ENCODE results near the gene NUAK1. TPM values are rescaled to one million over a fixed set of nuclear protein-coding genes. Genes with fewer than 3 reads are reported as not detected.

NUAK1 gene
- total RNA-seq, 1 donor from 2014 or later: 7.6 TPM

DNA sequence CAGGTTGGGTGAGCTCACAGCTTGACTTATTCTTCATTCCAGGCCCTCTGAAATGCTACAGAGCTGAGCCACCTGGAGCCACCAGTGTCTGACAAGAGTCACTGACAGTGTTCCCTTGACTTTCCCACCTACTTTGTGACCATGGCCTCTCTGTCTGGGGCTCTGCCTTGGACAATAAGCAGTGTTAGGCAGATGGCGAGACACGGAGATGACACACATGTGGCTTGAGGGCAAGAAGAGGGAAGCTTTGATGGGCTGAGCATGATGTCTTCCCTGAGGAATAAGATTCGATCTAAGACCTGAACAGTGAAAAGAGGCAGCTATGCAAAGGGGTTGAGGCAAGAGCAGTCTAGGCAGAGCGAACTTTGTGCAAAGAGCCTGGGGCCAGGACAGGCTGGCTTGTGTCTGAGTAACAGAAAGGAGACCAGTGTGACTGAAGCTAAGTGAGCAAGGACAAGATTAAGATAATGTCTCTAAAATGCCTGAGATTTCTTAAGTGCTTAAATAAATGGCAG lies 105.5 kb downstream of the NUAK1 start:
- H3K27me3 ChIP-seq (ENCODE audit: control insufficient read depth, insufficient read depth, low read length): no peaks in the 10 kb centered on the region
- DNase-seq (ENCODE audit: low read depth): no peak
- TF ChIP-seq, protein P1, sequence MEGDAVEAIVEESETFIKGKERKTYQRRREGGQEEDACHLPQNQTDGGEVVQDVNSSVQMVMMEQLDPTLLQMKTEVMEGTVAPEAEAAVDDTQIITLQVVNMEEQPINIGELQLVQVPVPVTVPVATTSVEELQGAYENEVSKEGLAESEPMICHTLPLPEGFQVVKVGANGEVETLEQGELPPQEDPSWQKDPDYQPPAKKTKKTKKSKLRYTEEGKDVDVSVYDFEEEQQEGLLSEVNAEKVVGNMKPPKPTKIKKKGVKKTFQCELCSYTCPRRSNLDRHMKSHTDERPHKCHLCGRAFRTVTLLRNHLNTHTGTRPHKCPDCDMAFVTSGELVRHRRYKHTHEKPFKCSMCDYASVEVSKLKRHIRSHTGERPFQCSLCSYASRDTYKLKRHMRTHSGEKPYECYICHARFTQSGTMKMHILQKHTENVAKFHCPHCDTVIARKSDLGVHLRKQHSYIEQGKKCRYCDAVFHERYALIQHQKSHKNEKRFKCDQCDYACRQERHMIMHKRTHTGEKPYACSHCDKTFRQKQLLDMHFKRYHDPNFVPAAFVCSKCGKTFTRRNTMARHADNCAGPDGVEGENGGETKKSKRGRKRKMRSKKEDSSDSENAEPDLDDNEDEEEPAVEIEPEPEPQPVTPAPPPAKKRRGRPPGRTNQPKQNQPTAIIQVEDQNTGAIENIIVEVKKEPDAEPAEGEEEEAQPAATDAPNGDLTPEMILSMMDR (IDR thresholded peaks at IDR 0.05; ENCODE audit: insufficient read depth, low read length, severe bottlenecking): no peak

DNA sequence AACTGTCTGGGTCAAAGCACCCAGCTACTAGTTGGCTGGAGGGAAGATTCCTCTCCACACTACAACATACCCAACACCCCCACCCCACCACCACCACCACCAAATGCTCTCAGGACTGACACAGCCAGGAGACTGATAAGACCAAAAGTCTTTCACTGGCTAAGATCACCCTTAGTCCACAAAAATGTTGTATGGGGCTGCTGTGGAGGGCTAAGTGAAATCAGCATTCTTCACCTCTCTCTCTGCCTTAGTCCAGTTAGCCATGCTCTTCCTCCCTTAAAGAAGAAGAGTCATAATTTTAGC lies 106.2 kb downstream of the NUAK1 start:
- TF ChIP-seq, protein P1 (IDR thresholded peaks at IDR 0.05; ENCODE audit: insufficient read depth, low read length, severe bottlenecking): no peak
- FAIRE-seq (no peak), DNase-seq (ENCODE audit: low read depth) (no peak)
- Histone ChIP-seq H3K4me3 (ENCODE audit: low read depth, low read length) (no peak overlapping the region), H3K27me3 (ENCODE audit: control insufficient read depth, insufficient read depth, low read length) (no peaks in the 10 kb centered on the region), H3K36me3 (ENCODE audit: control insufficient read depth, insufficient read depth, low read length) (no peaks in the 10 kb centered on the region)

More for the DNA sequence above, 105.5 kb downstream of the NUAK1 start:
- Histone ChIP-seq H3K36me3 (ENCODE audit: control insufficient read depth, insufficient read depth, low read length) (no peaks in the 10 kb centered on the region), H3K4me3 (ENCODE audit: low read depth, low read length) (no peak overlapping the region)
- FAIRE-seq: no peak

GRCh38 chr12:106031761-106032622 lies 106.8 kb downstream of the NUAK1 start:
- Histone ChIP-seq H3K4me3 (ENCODE audit: low read depth, low read length) (no peak overlapping the region), H3K27me3 (ENCODE audit: control insufficient read depth, insufficient read depth, low read length) (no peaks in the 10 kb centered on the region), H3K36me3 (ENCODE audit: control insufficient read depth, insufficient read depth, low read length) (no peaks in the 10 kb centered on the region)
- DNase-seq (ENCODE audit: low read depth) (peak; percentile 21), FAIRE-seq (no peak)
- TF ChIP-seq, protein P1 (IDR thresholded peaks at IDR 0.05; ENCODE audit: insufficient read depth, low read length, severe bottlenecking): peak; percentile 25

DNA sequence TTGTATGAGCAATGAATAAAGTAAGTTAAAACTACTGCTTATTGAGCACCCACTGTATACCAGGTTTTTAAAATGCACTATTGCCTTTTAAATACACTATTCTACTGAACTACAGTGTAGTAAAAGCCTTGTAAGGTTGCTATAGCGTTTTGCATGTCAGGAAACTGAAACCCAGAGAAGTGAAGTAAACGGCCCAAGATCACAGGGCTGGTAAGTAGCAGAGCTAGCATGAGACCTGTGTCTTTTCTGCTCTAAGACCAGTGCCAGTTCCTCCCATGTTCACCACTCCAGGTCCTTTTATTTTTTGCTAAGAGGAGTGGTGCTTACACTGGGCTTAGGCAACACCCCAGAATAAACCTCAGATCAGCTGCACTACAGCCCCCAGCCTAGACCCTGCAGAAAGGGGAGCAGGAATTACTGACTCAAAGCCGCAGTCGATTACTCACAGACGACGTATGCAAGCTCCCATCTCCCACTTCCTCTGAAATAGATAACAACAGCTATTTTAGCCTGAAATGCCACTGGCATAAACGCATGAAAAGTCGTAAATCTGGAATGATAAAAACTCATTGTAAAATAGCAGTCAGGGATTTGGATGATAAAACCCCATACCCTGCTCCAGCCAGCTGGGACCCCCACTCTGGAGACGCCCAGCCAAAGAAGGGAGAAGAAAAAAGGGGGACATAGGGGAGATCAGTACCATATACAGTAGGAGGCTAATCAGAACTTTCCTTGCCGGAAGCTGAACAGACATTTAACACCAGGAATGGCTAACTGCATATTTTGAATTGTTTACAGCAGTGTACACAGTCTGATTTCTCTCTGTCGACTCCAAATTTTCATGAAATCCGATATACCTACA lies 108.3 kb downstream of the NUAK1 start:
- Histone ChIP-seq H3K4me3 (ENCODE audit: low read depth, low read length) (no peak overlapping the region), H3K27me3 (ENCODE audit: control insufficient read depth, insufficient read depth, low read length) (no peaks in the 10 kb centered on the region), H3K36me3 (ENCODE audit: control insufficient read depth, insufficient read depth, low read length) (no peaks in the 10 kb centered on the region)
- peak; percentile 87 for DNase-seq (ENCODE audit: low read depth)
- no peak for FAIRE-seq
- TF ChIP-seq, protein P1 (IDR thresholded peaks at IDR 0.05; ENCODE audit: insufficient read depth, low read length, severe bottlenecking): no peak

DNA sequence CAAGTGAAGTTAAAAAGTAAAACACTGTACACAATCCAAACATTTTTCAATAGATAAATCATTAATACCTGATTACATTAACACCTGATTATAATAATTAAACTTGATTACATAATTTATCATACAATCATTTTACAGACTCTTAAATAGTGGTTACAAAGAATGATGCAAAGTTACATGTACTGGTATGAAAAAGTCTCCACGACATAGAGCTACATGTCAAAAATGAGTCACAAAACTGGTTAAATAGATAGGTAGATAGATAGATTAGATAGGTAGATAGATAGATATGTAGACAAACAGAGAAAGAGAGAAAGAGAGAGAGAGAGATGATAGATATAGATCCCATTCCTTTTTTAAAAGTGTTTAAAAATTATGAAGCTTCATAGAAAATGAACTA lies 109.2 kb downstream of the NUAK1 start:
- FAIRE-seq (no peak), DNase-seq (ENCODE audit: low read depth) (peak; percentile 26)
- Histone ChIP-seq H3K4me3 (ENCODE audit: low read depth, low read length) (no peak overlapping the region), H3K27me3 (ENCODE audit: control insufficient read depth, insufficient read depth, low read length) (no peaks in the 10 kb centered on the region), H3K36me3 (ENCODE audit: control insufficient read depth, insufficient read depth, low read length) (no peaks in the 10 kb centered on the region)
- TF ChIP-seq, protein P1 (IDR thresholded peaks at IDR 0.05; ENCODE audit: insufficient read depth, low read length, severe bottlenecking): no peak

All from bronchial epithelial cell (primary cell).